ENCODE results near the gene PRCD. TPM values are rescaled to one million over a fixed set of nuclear protein-coding genes. Genes with fewer than 3 reads are reported as not detected.
A peak's percentile ranks its signal among the peaks of the same experiment; 100 is the strongest.

The PRCD gene
- total and polyA plus RNA-seq, 12 donors = 1.5 to 37.2 (median 5.0) TPM; not detected in 2

- H3K27me3 ChIP-seq = no peaks in the 10 kb centered on the region
- H3K9me3 ChIP-seq (replicated peaks in 1 of 3) = no peaks in the 10 kb centered on the region
- DNase-seq = peak; percentile 89 to 96 (median 92)
- H3K27ac ChIP-seq = peak within 1 kb of the TSS; percentile 17 to 95 (median 77)
- peak within 1 kb of the TSS in 3 of 4 donors; percentile 35 to 94 (median 38) for H3K4me3 ChIP-seq
- peaks cover 17 to 34% of the 10 kb centered on the region in 2 donors for H3K4me1 ChIP-seq (replicated peaks in 1 of 2)
- TF ChIP-seq CTCF (IDR thresholded peaks at IDR 0.05) (peak in 1 of 6 experiments; percentile 19), POLR2A (IDR thresholded peaks at IDR 0.05) (peak; percentile 66 to 85)
- intact Hi-C loops (cut with DNase I) = loop anchor here in 1 of 2 donors (10.0 kb wide), 1 partner anchor 96 kb away; no protein-coding TSS in a partner anchor
- WGBS, 4 donors = 2 to 4% (median 3%) methylated on average over 17 to 72 of the region's 72 CpGs
- no peaks in the 10 kb centered on the region for H3K36me3 ChIP-seq (replicated peaks in 1 of 2)
These were observed 38.6 kb upstream of the PRCD start, which contains the start of gene RHBDF2 for GRCh38 chr17:76501018-76501826. TSS of gene RHBDF2 (minus strand) at chr17:76501423. CDS start at chr17:76481524, 19,899 bp downstream.

- no peak for DNase-seq
These were observed 38.0 kb upstream of the PRCD start for GRCh38 chr17:76501827-76502307.

GRCh38 chr17:76502341-76503211 is 37.3 kb upstream of the PRCD start:
- TF ChIP-seq CTCF (IDR thresholded peaks at IDR 0.05) (no peak), POLR2A (IDR thresholded peaks at IDR 0.05) (no peak)
- intact Hi-C loops (cut with DNase I) = loop anchor here in 1 of 2 donors (10.0 kb wide), 1 partner anchor 98 kb away; no protein-coding TSS in a partner anchor
- H3K4me3 ChIP-seq = no peak overlapping the region
- H3K9me3 ChIP-seq (replicated peaks in 1 of 3) = no peaks in the 10 kb centered on the region
- WGBS, 4 donors = 76 to 84% (median 83%) methylated on average over 8 of the region's 8 CpGs
- H3K36me3 ChIP-seq (replicated peaks in 1 of 2) = no peaks in the 10 kb centered on the region
- H3K27me3 ChIP-seq = no peaks in the 10 kb centered on the region
- DNase-seq = peak in 1 of 7 donors; percentile 35
- H3K4me1 ChIP-seq (replicated peaks in 1 of 2) = peaks cover 20 to 30% of the 10 kb centered on the region in 2 donors
- H3K27ac ChIP-seq = peak overlapping the region in 2 of 5 donors; percentile 7 to 95

More at GRCh38 chr17:76501827-76502307, 38.0 kb upstream of the PRCD start:
- TF ChIP-seq CTCF (IDR thresholded peaks at IDR 0.05) = no peak
- no peak for TF ChIP-seq POLR2A (IDR thresholded peaks at IDR 0.05)
- intact Hi-C loops (cut with DNase I) = loop anchor here in 1 of 2 donors (10.0 kb wide), 1 partner anchor 97 kb away; no protein-coding TSS in a partner anchor
- Histone ChIP-seq H3K27me3 (no peaks in the 10 kb centered on the region), H3K4me1 (replicated peaks in 1 of 2) (peaks cover 20 to 34% of the 10 kb centered on the region in 2 donors), H3K9me3 (replicated peaks in 1 of 3) (no peaks in the 10 kb centered on the region), H3K36me3 (replicated peaks in 1 of 2) (no peaks in the 10 kb centered on the region), H3K4me3 (peak overlapping the region in 1 of 4 donors; percentile 94), H3K27ac (peak overlapping the region in 4 of 5 donors; percentile 25 to 95 (median 85))
- 64 to 66% (median 65%) methylated on average over 9 to 11 of the region's 11 CpGs for WGBS, 4 donors

All from adrenal gland (tissue), 12 donors.